SKM-1 treated with dmso at 0.1 percent for 144 hours (cell line): Measurements from ENCODE around the gene RALB.
"Not testable (repeated sequence)": the region's sequence is repeated elsewhere in the genome, so short reads cannot be mapped to it uniquely, and the experiment has no call there.

Experiments
- DNase-seq: peaks from one replicate; lab custom pipeline; 2025; ENCODE audit not compliant: unreplicated experiment; lab: John Stamatoyannopoulos, UW

Gene RALB

GRCh38 chr2:120313695-120314615 lies 61.3 kb downstream of the RALB start:
- no peak for DNase-seq

- no peak for DNase-seq
Observed at GRCh38 chr2:120314690-120315366, 62.2 kb downstream of the RALB start.

- no peak for DNase-seq
Observed at GRCh38 chr2:120315367-120316033, 62.8 kb downstream of the RALB start.

- no peak for DNase-seq
Observed at GRCh38 chr2:120316071-120316470, 63.4 kb downstream of the RALB start.

- DNase-seq: no peak
Observed at GRCh38 chr2:120316528-120317179, 64.0 kb downstream of the RALB start.

- DNase-seq: no peak
Observed at GRCh38 chr2:120317180-120317533, 64.5 kb downstream of the RALB start.

GRCh38 chr2:120317916-120318315 lies 65.3 kb downstream of the RALB start:
- DNase-seq: no peak

GRCh38 chr2:120318626-120319025 lies 66.0 kb downstream of the RALB start:
- no peak for DNase-seq

GRCh38 chr2:120319123-120319522 lies 66.5 kb downstream of the RALB start:
- no peak for DNase-seq

GRCh38 chr2:120319686-120320317 lies 67.2 kb downstream of the RALB start:
- no peak for DNase-seq

- no peak for DNase-seq
Observed at GRCh38 chr2:120320318-120320851, 67.7 kb downstream of the RALB start.

- not testable (repeated sequence) for DNase-seq
Observed at GRCh38 chr2:120320887-120321556, 68.4 kb downstream of the RALB start.

GRCh38 chr2:120321721-120322284 lies 69.2 kb downstream of the RALB start:
- DNase-seq: no peak

- DNase-seq: no peak
Observed at GRCh38 chr2:120322329-120322728, 69.7 kb downstream of the RALB start.

- no peak for DNase-seq
Observed at GRCh38 chr2:120323214-120323613, 70.6 kb downstream of the RALB start.

- no peak for DNase-seq
Observed at GRCh38 chr2:120323807-120324399, 71.3 kb downstream of the RALB start.

GRCh38 chr2:120324933-120325332 lies 72.3 kb downstream of the RALB start:
- no peak for DNase-seq

GRCh38 chr2:120326066-120326465 lies 73.4 kb downstream of the RALB start:
- DNase-seq: no peak
